GM23338 (cell line): Measurements from ENCODE around the gene ZNF891. TPM values are rescaled to one million over a fixed set of nuclear protein-coding genes. Genes with fewer than 3 reads are reported as not detected.
A peak's percentile ranks its signal among the peaks of the same experiment; 100 is the strongest.

Experiments
- ATAC-seq: fragments of 200-7000 bp; cut with Tn5 transposase; 3 replicates; pipeline ENCODE4 v1.9.1; 2020
- DNase-seq: peaks from one replicate; pipeline ENCODE4 v3.0.0-alpha.2; 2015; ENCODE audit warnings: low spot score
- H2AFZ ChIP-seq: fragments of 200-600 bp; sonication (generic); 2 replicates; pipeline ENCODE4 v1.8.0; 2016; ENCODE audit warnings: antibody characterized with exemption, mild to moderate bottlenecking, moderate library complexity
- H3F3A ChIP-seq: fragments of 200-600 bp; sonication (generic); replicated peaks from 2 replicates; pipeline ENCODE4 v1.8.0; 2017; ENCODE audit warnings: antibody characterized with exemption, mixed run types, low read depth
- H3K27ac ChIP-seq: fragments of 200-600 bp; sonication (generic); 2 replicates; pipeline ENCODE4 v1.6.1; 2016; ENCODE audit warnings: low read depth
- H3K27me3 ChIP-seq: fragments of 200-600 bp; sonication (generic); 2 replicates; pipeline ENCODE4 v1.8.0; 2016; ENCODE audit warnings: mild to moderate bottlenecking, mixed run types, moderate library complexity; ENCODE audit not compliant: insufficient read depth
- H3K36me3 ChIP-seq: fragments of 200-600 bp; sonication (generic); 2 replicates; pipeline ENCODE4 v1.8.0; 2016; ENCODE audit warnings: mild to moderate bottlenecking; ENCODE audit not compliant: insufficient read depth
- H3K4me1 ChIP-seq: fragments of 200-600 bp; sonication (generic); 2 replicates; pipeline ENCODE4 v1.8.0; 2016; ENCODE audit warnings: mild to moderate bottlenecking, moderate library complexity; ENCODE audit not compliant: insufficient read depth
- H3K4me2 ChIP-seq: fragments of 200-600 bp; sonication (generic); 2 replicates; pipeline ENCODE4 v1.7.1; 2017; ENCODE audit warnings: mixed run types
- H3K4me3 ChIP-seq: fragments of 200-600 bp; sonication (generic); 2 replicates; pipeline ENCODE4 v1.6.1; 2016; ENCODE audit warnings: mixed run types
- H3K79me2 ChIP-seq: fragments of 200-600 bp; sonication (generic); replicated peaks from 2 replicates; pipeline ENCODE4 v1.8.0; 2017; ENCODE audit warnings: mild to moderate bottlenecking; ENCODE audit not compliant: insufficient read depth
- H3K9me2 ChIP-seq: fragments of 200-600 bp; sonication (generic); 2 replicates; pipeline ENCODE4 v1.8.0; 2017; ENCODE audit not compliant: insufficient read depth
- H4K20me1 ChIP-seq: fragments of 200-600 bp; sonication (generic); replicated peaks from 2 replicates; pipeline ENCODE4 v1.8.0; 2017; ENCODE audit warnings: mild to moderate bottlenecking; ENCODE audit not compliant: insufficient read depth
- H3K27ac Mint-ChIP-seq: 2 replicates; pipeline ENCODE4 v1.8.0; 2020; ENCODE audit warnings: inconsistent platforms, mild to moderate bottlenecking, moderate library complexity, mixed read lengths
- H3K27me3 Mint-ChIP-seq: 3 replicates; pipeline ENCODE4 v1.8.0; 2022; ENCODE audit warnings: low read depth, mild to moderate bottlenecking, moderate library complexity, mixed read lengths, inconsistent platforms; ENCODE audit not compliant: insufficient read depth, poor library complexity
- H3K36me3 Mint-ChIP-seq: 3 replicates; pipeline ENCODE4 v1.8.0; 2021; ENCODE audit warnings: low read depth, mild to moderate bottlenecking, inconsistent platforms, moderate library complexity, mixed read lengths
- H3K4me1 Mint-ChIP-seq: 3 replicates; pipeline ENCODE4 v1.8.0; 2020; ENCODE audit warnings: mild to moderate bottlenecking, inconsistent platforms, mixed read lengths
- H3K4me3 Mint-ChIP-seq: 3 replicates; pipeline ENCODE4 v1.8.0; 2021; ENCODE audit warnings: moderate library complexity, mild to moderate bottlenecking, inconsistent platforms, mixed read lengths
- H3K9me3 Mint-ChIP-seq: 3 replicates; pipeline ENCODE4 v1.8.0; 2020; ENCODE audit warnings: moderate library complexity, mild to moderate bottlenecking, inconsistent platforms, mixed read lengths
- CREB1 ChIP-seq: fragments of 250-450 bp; sonication (Bioruptor Pico); IDR thresholded peaks from 2 replicates; pipeline ENCODE4 v1.5.0; 2020; ENCODE audit warnings: low read depth, mild to moderate bottlenecking, moderate library complexity
- ETS1 ChIP-seq: IDR thresholded peaks from 2 replicates; pipeline ENCODE4 v1.6.1; 2016; ENCODE audit warnings: antibody characterized with exemption
- EZH2 ChIP-seq: fragments of 200-600 bp; sonication (generic); IDR thresholded peaks from one replicate; pipeline ENCODE4 v1.8.0; 2017; ENCODE audit warnings: antibody characterized with exemption, mild to moderate bottlenecking, low read depth; ENCODE audit not compliant: unreplicated experiment
- EZH2phosphoT487 ChIP-seq: fragments of 200-600 bp; sonication (generic); IDR thresholded peaks from one replicate; pipeline ENCODE4 v1.8.1; 2018; ENCODE audit warnings: antibody characterized with exemption; ENCODE audit not compliant: unreplicated experiment
- JUNB ChIP-seq: IDR thresholded peaks from one replicate; pipeline ENCODE4 v1.6.1; 2016; ENCODE audit warnings: antibody characterized with exemption; ENCODE audit not compliant: unreplicated experiment
- POLR2AphosphoS5 ChIP-seq: IDR thresholded peaks from 2 replicates; pipeline ENCODE4 v1.6.1; 2016; ENCODE audit warnings: antibody characterized with exemption, low read depth
- STAT1 ChIP-seq: IDR thresholded peaks from one replicate; pipeline ENCODE4 v1.6.1; 2016; ENCODE audit warnings: antibody characterized with exemption; ENCODE audit not compliant: unreplicated experiment
- ZNF114 ChIP-seq: fragments of 250-450 bp; sonication (Bioruptor Pico); IDR thresholded peaks from 2 replicates; pipeline ENCODE4 v1.5.0; 2020; ENCODE audit warnings: mild to moderate bottlenecking, moderate library complexity
- ZNF331 ChIP-seq: fragments of 250-450 bp; sonication (Bioruptor Pico); IDR thresholded peaks from 2 replicates; pipeline ENCODE4 v1.5.0; 2020; ENCODE audit warnings: low read depth, mild to moderate bottlenecking, moderate library complexity
- polyA plus RNA-seq: library from polyadenylated mRNA; unstranded; fragments of >200 nt; fragmentation: Nextera tagmentation; extraction: Ambion mirVana; gene quantifications from 2 replicates; pipeline ENCODE4 v1.2.1, GENCODE V29; 2016
- total RNA-seq: library from RNA; depleted of rRNA; stranded (reverse); fragments of >200 nt; shearing (Covaris generic); gene quantifications from 2 replicates; pipeline ENCODE4 v1.2.3, GENCODE V29; 2014
- TF ChIP-seq, protein P1 (sequence below), 2 experiments: fragments of 200-600 bp in 1 of 2; sonication (generic) in 1 of 2; conservative IDR thresholded peaks; 2 replicates each; pipeline versions ENCODE4 v1.5.1 to v1.6.1; 2016 to 2017; ENCODE audit warnings: antibody characterized with exemption in 2 of 2, low read depth in 2 of 2, mild to moderate bottlenecking in 2 of 2, moderate library complexity in 1 of 2
- TF ChIP-seq, protein P2 (sequence below): IDR thresholded peaks from one replicate; pipeline ENCODE4 v1.6.1; 2018; ENCODE audit warnings: antibody characterized with exemption; ENCODE audit not compliant: unreplicated experiment

The ZNF891 gene
- total and polyA plus RNA-seq, 2 experiments from 2014 or later, result 1.8 to 5.4 TPM

DNA sequence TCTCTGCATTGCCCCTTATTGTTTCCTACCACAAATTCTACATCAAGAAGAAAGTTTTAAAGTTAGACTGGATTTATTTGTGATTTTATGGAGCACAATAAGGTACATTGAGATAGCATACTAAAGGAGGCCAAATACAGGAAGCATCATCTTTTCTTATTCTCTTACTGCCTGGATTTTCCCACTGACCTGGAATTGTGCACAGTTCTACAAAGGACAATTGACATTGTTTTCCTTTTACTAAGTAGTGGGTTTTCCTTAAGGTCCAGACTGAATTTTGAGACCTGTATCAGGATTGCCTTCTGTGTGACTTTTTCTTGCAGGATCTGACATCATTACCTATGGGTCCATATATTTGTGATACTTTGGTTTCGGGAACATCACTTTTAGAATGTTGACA, 68.1 kb downstream of the ZNF891 start (continued):
- TF ChIP-seq, protein P1, sequence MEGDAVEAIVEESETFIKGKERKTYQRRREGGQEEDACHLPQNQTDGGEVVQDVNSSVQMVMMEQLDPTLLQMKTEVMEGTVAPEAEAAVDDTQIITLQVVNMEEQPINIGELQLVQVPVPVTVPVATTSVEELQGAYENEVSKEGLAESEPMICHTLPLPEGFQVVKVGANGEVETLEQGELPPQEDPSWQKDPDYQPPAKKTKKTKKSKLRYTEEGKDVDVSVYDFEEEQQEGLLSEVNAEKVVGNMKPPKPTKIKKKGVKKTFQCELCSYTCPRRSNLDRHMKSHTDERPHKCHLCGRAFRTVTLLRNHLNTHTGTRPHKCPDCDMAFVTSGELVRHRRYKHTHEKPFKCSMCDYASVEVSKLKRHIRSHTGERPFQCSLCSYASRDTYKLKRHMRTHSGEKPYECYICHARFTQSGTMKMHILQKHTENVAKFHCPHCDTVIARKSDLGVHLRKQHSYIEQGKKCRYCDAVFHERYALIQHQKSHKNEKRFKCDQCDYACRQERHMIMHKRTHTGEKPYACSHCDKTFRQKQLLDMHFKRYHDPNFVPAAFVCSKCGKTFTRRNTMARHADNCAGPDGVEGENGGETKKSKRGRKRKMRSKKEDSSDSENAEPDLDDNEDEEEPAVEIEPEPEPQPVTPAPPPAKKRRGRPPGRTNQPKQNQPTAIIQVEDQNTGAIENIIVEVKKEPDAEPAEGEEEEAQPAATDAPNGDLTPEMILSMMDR (conservative IDR thresholded peaks at IDR 0.05; ENCODE audit: low read depth in 2 of 2), result no peak
- no peak for TF ChIP-seq STAT1
- no peak for TF ChIP-seq ETS1
- TF ChIP-seq EZH2phosphoT487, result no peak
- TF ChIP-seq, protein P2, sequence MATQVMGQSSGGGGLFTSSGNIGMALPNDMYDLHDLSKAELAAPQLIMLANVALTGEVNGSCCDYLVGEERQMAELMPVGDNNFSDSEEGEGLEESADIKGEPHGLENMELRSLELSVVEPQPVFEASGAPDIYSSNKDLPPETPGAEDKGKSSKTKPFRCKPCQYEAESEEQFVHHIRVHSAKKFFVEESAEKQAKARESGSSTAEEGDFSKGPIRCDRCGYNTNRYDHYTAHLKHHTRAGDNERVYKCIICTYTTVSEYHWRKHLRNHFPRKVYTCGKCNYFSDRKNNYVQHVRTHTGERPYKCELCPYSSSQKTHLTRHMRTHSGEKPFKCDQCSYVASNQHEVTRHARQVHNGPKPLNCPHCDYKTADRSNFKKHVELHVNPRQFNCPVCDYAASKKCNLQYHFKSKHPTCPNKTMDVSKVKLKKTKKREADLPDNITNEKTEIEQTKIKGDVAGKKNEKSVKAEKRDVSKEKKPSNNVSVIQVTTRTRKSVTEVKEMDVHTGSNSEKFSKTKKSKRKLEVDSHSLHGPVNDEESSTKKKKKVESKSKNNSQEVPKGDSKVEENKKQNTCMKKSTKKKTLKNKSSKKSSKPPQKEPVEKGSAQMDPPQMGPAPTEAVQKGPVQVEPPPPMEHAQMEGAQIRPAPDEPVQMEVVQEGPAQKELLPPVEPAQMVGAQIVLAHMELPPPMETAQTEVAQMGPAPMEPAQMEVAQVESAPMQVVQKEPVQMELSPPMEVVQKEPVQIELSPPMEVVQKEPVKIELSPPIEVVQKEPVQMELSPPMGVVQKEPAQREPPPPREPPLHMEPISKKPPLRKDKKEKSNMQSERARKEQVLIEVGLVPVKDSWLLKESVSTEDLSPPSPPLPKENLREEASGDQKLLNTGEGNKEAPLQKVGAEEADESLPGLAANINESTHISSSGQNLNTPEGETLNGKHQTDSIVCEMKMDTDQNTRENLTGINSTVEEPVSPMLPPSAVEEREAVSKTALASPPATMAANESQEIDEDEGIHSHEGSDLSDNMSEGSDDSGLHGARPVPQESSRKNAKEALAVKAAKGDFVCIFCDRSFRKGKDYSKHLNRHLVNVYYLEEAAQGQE, result no peak
- TF ChIP-seq ZNF331, result no peak
- TF ChIP-seq CREB1 (CRISPR knock-in tag), result no peak
- no peak for TF ChIP-seq ZNF114 (CRISPR knock-in tag)
- no peak for TF ChIP-seq JUNB
- TF ChIP-seq EZH2, result no peak

DNA sequence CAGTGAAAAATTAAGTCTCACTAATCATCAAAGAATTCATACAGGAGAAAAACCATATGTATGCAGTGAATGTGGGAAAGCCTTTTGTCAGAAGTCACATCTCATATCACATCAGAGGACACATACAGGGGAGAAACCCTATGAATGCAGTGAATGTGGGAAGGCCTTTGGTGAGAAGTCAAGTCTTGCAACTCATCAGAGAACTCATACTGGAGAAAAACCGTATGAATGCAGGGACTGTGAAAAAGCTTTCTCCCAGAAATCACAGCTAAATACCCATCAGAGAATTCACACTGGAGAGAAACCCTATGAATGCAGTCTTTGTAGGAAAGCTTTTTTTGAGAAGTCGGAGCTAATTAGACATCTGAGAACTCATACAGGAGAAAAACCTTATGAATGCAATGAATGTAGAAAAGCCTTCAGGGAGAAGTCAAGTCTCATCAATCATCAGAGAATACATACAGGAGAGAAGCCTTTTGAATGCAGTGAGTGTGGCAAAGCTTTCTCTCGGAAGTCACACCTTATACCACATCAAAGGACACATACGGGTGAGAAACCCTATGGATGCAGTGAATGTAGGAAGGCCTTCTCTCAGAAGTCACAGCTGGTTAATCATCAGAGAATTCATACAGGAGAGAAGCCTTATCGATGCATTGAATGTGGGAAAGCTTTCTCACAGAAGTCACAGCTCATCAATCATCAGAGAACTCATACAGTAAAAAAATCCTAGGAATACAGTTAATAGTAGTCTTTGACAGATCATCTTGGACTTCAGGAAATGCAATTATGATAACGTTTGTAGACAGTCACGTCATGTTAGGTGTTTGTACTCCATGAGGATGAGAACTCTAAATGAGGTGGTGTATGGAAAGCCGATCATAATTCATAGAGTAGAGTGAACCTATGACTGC, 71.6 kb downstream of the ZNF891 start:
- Mint-ChIP-seq H3K9me3 (peaks cover 99% of the 10 kb centered on the region), H3K4me1 (no peaks in the 10 kb centered on the region), H3K36me3 (peaks cover 94% of the 10 kb centered on the region), H3K4me3 (no peak overlapping the region), H3K27ac (no peak overlapping the region), H3K27me3 (peaks cover 26% of the 10 kb centered on the region)
- Histone ChIP-seq H3K4me3 (peak overlapping the region; percentile 25), H3K36me3 (peaks cover 80% of the 10 kb centered on the region), H3F3A (peaks cover 30% of the 10 kb centered on the region), H4K20me1 (no peaks in the 10 kb centered on the region), H3K79me2 (no peaks in the 10 kb centered on the region), H2AFZ (no peak overlapping the region), H3K4me1 (no peaks in the 10 kb centered on the region), H3K4me2 (no peak overlapping the region), H3K27ac (no peak overlapping the region), H3K27me3 (no peaks in the 10 kb centered on the region), H3K9me2 (no peaks in the 10 kb centered on the region)
- ATAC-seq (no peak), DNase-seq (peak; percentile 8)
- TF ChIP-seq EZH2phosphoT487 (no peak), ZNF114 (CRISPR knock-in tag) (no peak), POLR2AphosphoS5 (peak; percentile 26; the same call in 1 of the 2 replicates)
